Skeletal muscle satellite cell (primary cell): ENCODE data around the gene SLC25A10.

ENCODE experiments used
- H3K27me3 ChIP-seq: 2 replicates; pipeline ENCODE4 v1.7.0; 2013; ENCODE audit warnings: low read length; ENCODE audit not compliant: control insufficient read depth, insufficient read depth
- H3K36me3 ChIP-seq: 2 replicates; pipeline ENCODE4 v1.7.0; 2013; ENCODE audit warnings: mild to moderate bottlenecking, control low read depth, low read length; ENCODE audit not compliant: insufficient read depth
- H3K4me1 ChIP-seq: 2 replicates; pipeline ENCODE4 v1.7.0; 2013; ENCODE audit warnings: low read length; ENCODE audit not compliant: control insufficient read depth, insufficient read depth
- H3K4me2 ChIP-seq: 2 replicates; pipeline ENCODE4 v1.7.0; 2013; ENCODE audit warnings: mild to moderate bottlenecking, low read length
- H3K4me3 ChIP-seq: 2 replicates; pipeline ENCODE4 v1.7.0; 2013; ENCODE audit warnings: low read length
- H3K9ac ChIP-seq: 2 replicates; pipeline ENCODE4 v1.7.0; 2013; ENCODE audit warnings: mild to moderate bottlenecking, low read depth, low read length, moderate library complexity
- H3K9me3 ChIP-seq: replicated peaks from 2 replicates; pipeline ENCODE4 v1.7.0; 2013; ENCODE audit warnings: mild to moderate bottlenecking, control low read depth, low read length

The SLC25A10 gene

DNA sequence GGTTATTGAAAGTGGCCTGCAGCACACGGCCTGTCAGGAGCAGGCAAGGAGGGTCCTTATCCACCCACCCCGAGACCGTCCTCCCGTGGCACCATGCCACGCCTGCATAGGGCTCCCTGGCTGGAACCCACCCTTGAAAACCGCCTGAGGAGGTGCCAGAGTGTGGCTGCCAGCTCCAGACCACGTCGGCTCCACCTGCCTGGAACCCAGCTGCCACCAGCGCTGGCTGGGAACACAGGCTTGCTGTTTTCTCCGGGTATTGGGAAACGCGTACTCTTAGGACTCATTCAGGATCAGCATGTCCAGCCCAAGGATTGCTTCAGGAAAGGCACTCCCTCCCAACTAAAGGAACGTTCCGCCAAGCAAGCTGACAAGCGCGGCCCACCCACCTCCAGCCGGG is 35.2 kb upstream of the SLC25A10 start:
- peaks cover 35% of the 10 kb centered on the region for H3K36me3 ChIP-seq
- no peak overlapping the region for H3K9ac ChIP-seq

DNA sequence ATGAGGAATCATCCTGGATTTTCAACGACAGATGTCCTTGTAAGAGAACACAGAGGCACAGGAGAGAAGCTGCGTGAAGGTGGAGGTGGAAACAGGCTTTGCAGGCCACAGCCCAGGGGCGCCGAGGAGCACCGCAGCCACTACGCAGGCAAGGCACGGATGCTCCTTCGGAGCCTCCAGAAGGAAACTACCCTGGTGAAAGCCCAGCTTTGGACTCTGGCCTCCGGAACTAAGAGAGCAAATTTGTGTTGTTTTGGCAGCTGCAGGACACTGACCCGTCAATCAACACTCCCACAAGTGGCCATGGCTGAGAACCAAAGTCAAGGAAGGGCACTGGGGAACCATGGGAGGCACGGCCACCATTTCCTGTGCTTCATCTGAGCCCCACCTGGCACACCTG is 31.9 kb upstream of the SLC25A10 start:
- Histone ChIP-seq H3K4me1 (peaks cover 23% of the 10 kb centered on the region), H3K4me3 (no peak overlapping the region), H3K27me3 (no peaks in the 10 kb centered on the region), H3K9me3 (no peaks in the 10 kb centered on the region), H3K4me2 (no peak overlapping the region), H3K9ac (no peak overlapping the region), H3K36me3 (peaks cover 17% of the 10 kb centered on the region)

More for the DNA sequence above, 35.2 kb upstream of the SLC25A10 start:
- H3K4me1 ChIP-seq: peaks cover 7% of the 10 kb centered on the region
- H3K9me3 ChIP-seq: no peaks in the 10 kb centered on the region
- no peak overlapping the region for H3K4me2 ChIP-seq
- no peak overlapping the region for H3K4me3 ChIP-seq
- H3K27me3 ChIP-seq: no peaks in the 10 kb centered on the region

DNA sequence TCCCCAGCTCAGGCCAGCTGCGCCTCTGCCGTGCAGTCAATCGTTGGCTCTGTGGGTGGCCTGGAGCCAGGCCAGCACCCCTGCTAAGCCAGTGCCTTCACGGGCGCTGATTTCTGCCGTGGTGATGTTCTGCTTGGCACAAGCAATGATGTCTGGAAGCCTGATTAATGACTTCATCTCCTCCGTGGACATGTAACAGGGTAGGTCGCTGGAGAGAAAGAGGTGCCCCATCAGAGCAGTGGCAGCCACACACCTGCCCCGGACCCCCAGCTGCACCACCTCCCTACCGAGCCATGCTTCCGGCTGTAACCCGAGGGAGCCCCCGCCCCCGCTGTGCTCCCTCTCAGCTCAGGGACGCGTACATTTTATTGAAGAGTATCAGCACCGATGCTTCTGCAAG is 30.4 kb upstream of the SLC25A10 start:
- Histone ChIP-seq H3K4me1 (peaks cover 32% of the 10 kb centered on the region), H3K36me3 (peaks cover 31% of the 10 kb centered on the region), H3K4me2 (peak overlapping the region; percentile 92), H3K27me3 (no peaks in the 10 kb centered on the region), H3K9me3 (no peaks in the 10 kb centered on the region), H3K9ac (no peak overlapping the region), H3K4me3 (no peak overlapping the region)

DNA sequence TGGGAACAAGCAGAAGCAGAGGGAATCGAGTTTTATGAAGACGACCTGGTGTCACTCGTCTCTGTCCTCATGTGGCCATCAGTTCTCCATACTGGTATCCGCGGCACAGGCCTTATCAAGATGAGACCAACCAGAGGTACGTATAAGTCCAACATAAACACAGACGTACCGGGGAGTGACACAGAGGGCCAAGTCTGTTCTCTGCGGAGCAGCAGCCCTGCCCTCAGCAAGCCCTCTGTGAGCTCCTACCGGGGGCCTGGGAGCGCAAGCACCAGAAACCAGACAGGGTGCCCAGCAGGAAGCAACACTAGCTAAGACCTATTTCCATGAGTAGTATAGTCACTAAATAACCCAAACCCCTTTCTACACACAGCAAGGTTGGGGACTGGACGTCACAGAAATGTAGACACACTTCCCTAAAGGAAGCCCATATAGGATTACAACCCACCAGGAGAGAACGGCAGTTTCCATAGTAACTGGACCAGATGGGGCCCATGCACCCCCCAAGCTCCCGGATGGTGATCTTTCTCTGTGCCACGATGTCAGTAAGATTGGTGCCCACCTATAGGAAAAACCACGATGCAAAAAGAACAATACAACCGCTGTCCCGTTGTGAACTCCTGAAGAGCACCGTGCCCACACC is 29.4 kb upstream of the SLC25A10 start:
- Histone ChIP-seq H3K27me3 (no peaks in the 10 kb centered on the region), H3K9me3 (no peaks in the 10 kb centered on the region), H3K36me3 (peaks cover 41% of the 10 kb centered on the region), H3K4me3 (peak overlapping the region; percentile 86), H3K4me2 (peak overlapping the region; percentile 92), H3K9ac (peak overlapping the region; percentile 95), H3K4me1 (peaks cover 32% of the 10 kb centered on the region)

DNA sequence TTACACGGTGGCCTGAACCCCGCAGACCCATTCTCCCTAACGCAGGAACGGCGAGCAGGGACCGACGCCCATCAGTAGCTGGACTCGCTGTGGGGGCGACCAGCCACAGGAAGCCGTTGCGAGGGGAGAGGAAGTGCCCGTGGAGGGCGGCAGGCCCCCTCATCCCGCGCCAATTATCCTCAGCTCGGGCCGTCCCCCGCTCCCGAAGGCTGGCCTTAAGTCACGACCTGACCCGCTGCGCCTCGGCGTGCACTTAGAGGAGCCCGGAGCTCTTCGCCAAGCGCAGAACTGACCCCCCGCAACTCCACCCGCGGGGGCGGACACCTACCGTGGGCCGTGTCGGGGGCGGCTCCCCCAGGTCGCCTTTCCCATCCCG is 28.9 kb upstream of the SLC25A10 start:
- Histone ChIP-seq H3K4me3 (peak overlapping the region; percentile 86), H3K4me2 (peak overlapping the region; percentile 92), H3K4me1 (peaks cover 32% of the 10 kb centered on the region), H3K27me3 (no peaks in the 10 kb centered on the region), H3K9me3 (no peaks in the 10 kb centered on the region), H3K36me3 (peaks cover 46% of the 10 kb centered on the region), H3K9ac (peak overlapping the region; percentile 95)

DNA sequence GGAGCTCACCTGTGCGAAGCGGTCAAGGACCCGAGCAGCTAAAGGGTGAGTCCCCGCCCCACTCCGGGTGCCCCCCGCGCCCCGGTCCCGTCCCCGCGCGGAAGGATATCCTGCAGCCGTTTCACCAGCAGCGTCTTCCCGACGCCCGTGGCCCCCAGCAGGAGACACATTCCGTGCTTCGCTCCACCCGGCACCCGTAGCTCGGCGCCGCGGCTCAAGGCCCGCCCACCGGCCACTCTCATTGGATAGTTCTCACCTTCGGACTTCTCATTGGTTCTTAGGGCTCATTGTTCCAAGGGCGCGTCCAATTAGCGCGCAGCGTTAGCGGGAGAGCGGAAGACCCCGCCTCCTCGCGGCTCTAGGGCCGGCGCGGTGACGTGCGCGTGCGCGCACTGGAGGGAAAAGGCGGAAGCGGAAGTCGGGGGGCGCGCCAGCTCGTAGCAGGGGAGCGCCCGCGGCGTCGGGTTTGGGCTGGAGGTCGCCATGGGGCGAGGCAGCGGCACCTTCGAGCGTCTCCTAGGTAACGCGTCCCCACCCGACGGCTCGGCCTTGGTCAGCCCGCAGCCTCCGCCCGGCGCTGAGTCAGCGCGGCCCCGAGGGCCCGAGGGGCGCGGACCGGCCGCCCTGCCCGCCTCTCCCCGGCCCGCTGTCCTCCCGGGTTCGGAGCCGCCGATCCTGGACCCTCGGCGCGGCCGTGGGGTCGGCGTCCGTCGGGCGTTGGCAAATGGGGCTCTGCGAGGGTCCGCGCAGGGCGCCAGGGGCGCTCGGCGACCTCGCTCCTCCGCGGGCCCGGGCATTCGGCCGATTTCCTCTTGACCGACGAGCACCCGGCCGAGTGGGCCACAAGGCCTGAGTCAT is 28.3 kb upstream of the SLC25A10 start, which contains the start of the genes ARL16 and HGS:
Gene ARL16, minus strand, starts transcription at position 214 of the 858 bp plus-strand sequence. Its CDS starts 44 bp downstream, at position 170.
Gene HGS, plus strand, starts transcription at position 428 of the 858 bp plus-strand sequence. Its CDS starts 56 bp downstream, at position 484.
- H3K36me3 ChIP-seq: peaks cover 52% of the 10 kb centered on the region

DNA sequence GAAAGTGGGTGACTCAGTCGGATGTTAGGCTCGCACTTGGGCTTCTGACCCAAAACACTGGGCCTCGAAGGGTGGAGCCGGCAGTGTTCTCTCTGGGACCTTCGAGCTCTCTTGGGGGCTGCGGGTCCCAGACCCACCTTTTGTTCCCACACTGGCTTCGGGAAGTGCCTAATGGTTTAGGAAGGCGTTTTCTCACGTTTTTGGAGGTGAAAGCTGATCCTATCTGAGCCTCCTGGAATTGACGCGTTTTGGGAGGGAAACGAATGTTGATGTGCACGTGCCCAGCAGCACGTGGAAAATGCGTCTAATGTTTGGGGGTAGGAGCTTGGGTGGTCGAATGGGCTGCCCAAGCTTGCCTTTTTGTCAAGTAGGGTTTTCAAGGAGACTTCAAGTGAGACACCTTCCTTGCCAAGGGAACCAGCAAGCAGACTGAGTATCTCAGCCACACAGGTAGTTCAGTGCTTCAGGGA is 27.6 kb upstream of the SLC25A10 start:
- peaks cover 59% of the 10 kb centered on the region for H3K36me3 ChIP-seq
- peak overlapping the region; percentile 95 for H3K4me2 ChIP-seq
- peak overlapping the region; percentile 98 for H3K9ac ChIP-seq
- H3K4me1 ChIP-seq: peaks cover 32% of the 10 kb centered on the region
- no peaks in the 10 kb centered on the region for H3K27me3 ChIP-seq
- H3K4me3 ChIP-seq: peak overlapping the region; percentile 77
- H3K9me3 ChIP-seq: no peaks in the 10 kb centered on the region

More for the DNA sequence above, 28.3 kb upstream of the SLC25A10 start, which contains the start of the genes ARL16 and HGS:
- no peaks in the 10 kb centered on the region for H3K27me3 ChIP-seq
- H3K9ac ChIP-seq: peak within 1 kb of the TSS; percentile 98
- H3K4me2 ChIP-seq: peak within 1 kb of the TSS; percentile 95
- H3K4me1 ChIP-seq: peaks cover 32% of the 10 kb centered on the region
- peak within 1 kb of the TSS; percentile 86 for H3K4me3 ChIP-seq
- H3K9me3 ChIP-seq: no peaks in the 10 kb centered on the region

DNA sequence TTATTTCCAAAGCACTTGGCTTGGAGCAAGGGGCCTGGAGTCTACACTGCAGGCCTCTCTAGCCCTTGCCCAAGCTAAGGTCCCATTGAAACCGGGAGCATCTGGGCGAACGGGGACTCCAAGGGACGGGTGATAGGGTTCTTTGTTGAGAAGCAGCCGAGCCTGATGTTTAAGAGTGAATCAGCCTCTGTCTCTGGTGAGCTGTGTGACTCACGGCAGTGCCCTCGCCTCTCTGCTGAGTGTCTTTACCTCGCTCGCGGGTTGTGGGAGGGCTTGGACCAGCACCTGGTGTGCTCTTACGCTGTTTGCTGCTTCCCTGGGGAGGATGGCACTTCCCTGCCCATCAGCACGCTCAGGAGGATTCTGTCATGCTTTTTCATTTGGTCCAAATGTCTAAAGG is 27.0 kb upstream of the SLC25A10 start:
- peak overlapping the region; percentile 98 for H3K9ac ChIP-seq
- no peaks in the 10 kb centered on the region for H3K27me3 ChIP-seq
- H3K4me3 ChIP-seq: peak overlapping the region; percentile 77
- peaks cover 32% of the 10 kb centered on the region for H3K4me1 ChIP-seq
- no peaks in the 10 kb centered on the region for H3K9me3 ChIP-seq
- H3K36me3 ChIP-seq: peaks cover 61% of the 10 kb centered on the region
- H3K4me2 ChIP-seq: peak overlapping the region; percentile 95

DNA sequence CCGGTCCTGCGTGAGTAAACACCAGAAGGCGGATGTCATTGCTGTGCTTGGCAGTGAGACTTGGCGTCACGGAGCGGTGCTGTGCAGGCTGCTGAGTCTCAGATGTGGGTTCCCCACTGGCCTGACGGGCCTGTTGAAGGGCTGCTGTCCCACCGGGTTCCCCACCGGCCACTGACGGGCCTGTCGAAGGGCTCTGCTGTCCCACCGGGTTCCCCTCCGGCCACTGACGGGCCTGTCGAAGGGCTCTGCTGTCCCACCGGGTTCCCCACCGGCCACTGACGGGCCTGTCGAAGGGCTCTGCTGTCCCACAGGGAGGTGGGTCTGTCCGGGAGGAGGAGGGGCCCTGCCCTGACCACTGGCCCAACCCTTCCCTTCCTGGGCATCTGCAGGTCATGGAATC is 25.5 kb upstream of the SLC25A10 start:
- no peak overlapping the region for H3K9ac ChIP-seq
- no peaks in the 10 kb centered on the region for H3K27me3 ChIP-seq
- H3K4me3 ChIP-seq: no peak overlapping the region
- H3K36me3 ChIP-seq: peaks cover 66% of the 10 kb centered on the region
- no peaks in the 10 kb centered on the region for H3K9me3 ChIP-seq
- H3K4me2 ChIP-seq: no peak overlapping the region
- H3K4me1 ChIP-seq: peaks cover 28% of the 10 kb centered on the region

DNA sequence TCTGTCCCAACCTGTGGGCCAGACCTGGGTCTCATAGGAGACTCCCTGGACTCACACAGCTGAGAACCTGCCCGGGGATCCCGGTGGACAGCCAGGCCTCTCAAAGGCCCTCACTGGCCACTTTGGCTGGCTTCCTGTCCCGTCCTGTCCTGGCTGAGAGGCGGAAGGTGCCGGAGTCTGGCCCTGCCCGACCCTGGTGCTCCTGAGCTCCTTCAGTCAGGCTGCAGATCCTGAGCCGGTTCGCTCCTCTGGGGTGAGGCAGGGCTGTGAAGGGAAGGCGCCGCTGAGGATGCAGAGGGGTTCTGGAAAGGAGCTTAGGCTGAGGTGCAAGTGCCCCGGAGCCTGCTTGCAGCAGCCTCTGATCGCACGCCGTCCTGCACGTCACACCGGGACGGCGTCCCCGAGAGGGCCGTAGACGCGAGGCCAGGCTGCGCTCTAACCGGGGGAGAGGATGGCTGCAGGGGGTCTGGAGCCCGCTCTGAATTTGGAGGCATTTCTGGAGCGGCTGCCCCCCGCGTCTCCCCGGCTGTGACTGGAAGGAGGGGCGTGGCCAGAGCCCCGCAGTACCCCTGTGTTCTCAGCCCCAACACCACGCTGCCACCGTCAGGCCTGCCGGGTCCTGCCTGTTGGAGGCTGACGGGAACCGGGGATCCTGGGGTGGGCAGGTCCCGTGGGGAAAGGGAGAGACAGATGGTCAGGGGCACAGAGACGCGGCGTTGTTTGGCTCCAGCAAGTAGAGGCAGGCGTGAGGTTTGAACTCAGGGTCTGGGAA is 24.1 kb upstream of the SLC25A10 start:
- Histone ChIP-seq H3K4me2 (no peak overlapping the region), H3K27me3 (no peaks in the 10 kb centered on the region), H3K9me3 (no peaks in the 10 kb centered on the region), H3K9ac (no peak overlapping the region), H3K4me3 (no peak overlapping the region), H3K4me1 (peaks cover 16% of the 10 kb centered on the region), H3K36me3 (peaks cover 77% of the 10 kb centered on the region)

DNA sequence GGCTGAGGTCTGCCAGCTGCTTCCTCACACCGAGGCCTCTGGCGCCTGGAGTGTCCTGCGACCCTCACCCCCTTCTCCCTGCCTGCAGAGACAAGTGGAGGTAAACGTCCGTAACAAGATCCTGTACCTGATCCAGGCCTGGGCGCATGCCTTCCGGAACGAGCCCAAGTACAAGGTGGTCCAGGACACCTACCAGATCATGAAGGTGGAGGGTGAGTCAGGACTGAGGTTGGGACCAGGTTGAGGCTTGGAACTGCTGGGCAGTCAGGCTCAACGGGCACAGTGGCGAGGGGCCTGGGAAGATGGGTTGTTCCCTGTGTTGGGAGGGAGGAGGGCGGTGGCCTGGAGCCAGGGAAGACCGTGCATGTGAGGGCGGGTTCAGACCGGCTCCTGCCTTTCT is 23.5 kb upstream of the SLC25A10 start:
- H3K4me1 ChIP-seq: peaks cover 16% of the 10 kb centered on the region

More for the DNA sequence above, 23.5 kb upstream of the SLC25A10 start:
- H3K36me3 ChIP-seq: peaks cover 81% of the 10 kb centered on the region
- no peak overlapping the region for H3K4me3 ChIP-seq
- no peak overlapping the region for H3K4me2 ChIP-seq
- no peaks in the 10 kb centered on the region for H3K27me3 ChIP-seq
- H3K9ac ChIP-seq: no peak overlapping the region
- H3K9me3 ChIP-seq: no peaks in the 10 kb centered on the region
